ENCODE data around the gene SERPINB7. TPM values are rescaled to one million over a fixed set of nuclear protein-coding genes. Genes with fewer than 3 reads are reported as not detected.

Gene SERPINB7
- total and polyA plus RNA-seq, 2 of the 4 experiments (the other 2 are of a cell fraction), result 79.9 to 100 TPM

DNA sequence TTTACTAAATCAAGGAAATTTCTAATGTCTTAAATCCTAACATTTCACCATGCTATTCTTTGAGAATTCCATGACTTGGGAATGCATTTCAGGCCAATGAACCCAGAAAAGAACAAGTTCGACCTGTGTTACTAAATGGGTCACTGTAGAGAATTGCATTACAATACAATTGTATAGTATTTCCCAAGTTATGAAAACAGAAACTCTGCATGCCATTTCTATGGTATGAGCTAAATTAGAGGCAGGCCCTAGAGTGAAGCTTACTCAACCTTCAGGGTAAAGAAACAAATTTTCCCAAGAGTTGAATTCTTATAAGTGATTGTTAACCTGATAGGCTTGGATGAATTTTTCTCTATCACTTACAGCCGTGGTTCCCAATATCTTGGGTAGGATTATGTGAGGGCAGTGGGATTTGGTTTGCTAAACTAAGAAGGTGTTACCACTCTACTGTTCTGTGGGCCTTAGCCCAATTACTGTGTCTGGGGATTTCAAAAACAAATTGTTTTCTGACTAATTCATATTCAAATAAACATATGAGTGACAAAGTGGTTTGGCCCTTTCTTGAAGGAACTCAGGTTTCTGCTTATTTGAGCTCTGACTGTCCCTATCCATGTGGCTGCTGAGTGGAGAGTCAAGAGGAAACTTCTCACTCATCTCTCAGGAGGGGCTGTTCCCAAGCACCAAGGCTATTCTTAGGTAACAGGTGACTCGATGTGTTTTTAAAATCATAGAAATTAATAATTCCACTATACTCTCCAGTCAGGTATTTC is 11.2 kb upstream of the SERPINB7 start:
- ATAC-seq (ENCODE audit: low read depth), result peak; percentile 53
- no peak overlapping the region for H4K91ac ChIP-seq (ENCODE audit: insufficient read depth, low read depth, low read length)
- no peak overlapping the region for H2BK15ac ChIP-seq (ENCODE audit: low read depth, low read length)
- H2AK5ac ChIP-seq (ENCODE audit: low read depth, low read length), result no peak overlapping the region
- no peak overlapping the region for H2AFZ ChIP-seq (replicated peaks; ENCODE audit: low read length, poor library complexity)
- H3K9me1 ChIP-seq (ENCODE audit: insufficient read depth, low read length), result no peaks in the 10 kb centered on the region
- peak overlapping the region; percentile 82 for H2BK5ac ChIP-seq (ENCODE audit: low read depth, low read length, poor library complexity, severe bottlenecking)
- no peak overlapping the region for H3K23ac ChIP-seq (ENCODE audit: low read depth, low read length)
- in situ Hi-C loops (cut with MboI; ENCODE audit: low sequenced_read_pairs), result no loop called here
- POLR2A ChIA-PET (ENCODE audit: unreplicated experiment), result interaction anchor here (0.6 kb wide), 1 partner anchor 236 kb away, joined by 3 read pairs; no protein-coding TSS in a partner anchor
- peak; percentile 61 for DNase-seq
- no peak overlapping the region for H3K4me3 ChIP-seq (ENCODE audit: insufficient read depth, low read depth, low read length)
- peaks cover 2% of the 10 kb centered on the region; the same call in 1 of the 2 replicates for H3K4me1 ChIP-seq (ENCODE audit: control insufficient read depth, insufficient read depth, low read length)
- H3K9me3 ChIP-seq (ENCODE audit: control insufficient read depth, insufficient read depth, low read length), result peaks cover 7% of the 10 kb centered on the region
- no peak overlapping the region for H3K27ac ChIP-seq (ENCODE audit: insufficient read depth, low read length)
- no peaks in the 10 kb centered on the region for H4K20me1 ChIP-seq (ENCODE audit: insufficient read depth, low read length)
- H4K8ac ChIP-seq (ENCODE audit: low read depth in 2 of 2, low read length in 2 of 2), result no peak overlapping the region
- H2BK20ac ChIP-seq (ENCODE audit: low read depth, low read length), result no peak overlapping the region
- no peak overlapping the region for H3K9ac ChIP-seq (ENCODE audit: low read depth, low read length)
- H2AK9ac ChIP-seq (replicated peaks; ENCODE audit: low read depth, low read length, poor library complexity), result no peak overlapping the region
- no peaks in the 10 kb centered on the region for H3K27me3 ChIP-seq (ENCODE audit: control insufficient read depth, insufficient read depth, low read length)
- no peak overlapping the region for H3K4ac ChIP-seq (ENCODE audit: low read depth, low read length)
- H3K79me1 ChIP-seq (ENCODE audit: low read depth in 1 of 2, low read length in 2 of 2), result no peaks in the 10 kb centered on the region
- no peak overlapping the region for H4K5ac ChIP-seq (ENCODE audit: low read depth, low read length)
- peak overlapping the region; percentile 8; the same call in 1 of the 2 replicates for H3K4me2 ChIP-seq (ENCODE audit: low read depth, low read length)
- no peak overlapping the region for H3K56ac ChIP-seq (ENCODE audit: extremely low read depth, insufficient read depth, low read length)
- intact Hi-C loops (cut with micrococcal nuclease), result loop anchor here (5.0 kb wide), 1 partner anchor 68 kb away; no protein-coding TSS in a partner anchor
- CTCF ChIA-PET, result interaction anchor here (0.6 to 0.9 kb wide), 3 partner anchors 13 to 1065 kb away, joined by 3 to 4 read pairs (median 3); no protein-coding TSS in a partner anchor
- peak overlapping the region; percentile 25; the same call in 1 of the 2 replicates for H2BK120ac ChIP-seq (ENCODE audit: low read depth, low read length)
- no CpG with 5 or more reads among the region's 3 CpGs for WGBS, 2 experiments (ENCODE audit: extremely low coverage in 2 of 2, insufficient read length in 1 of 2)
- no TSS peak for BruUV-seq (replicated peaks)
- H3K14ac ChIP-seq (replicated peaks; ENCODE audit: low read depth, low read length), result no peak overlapping the region
- dilution Hi-C loops (cut with HindIII; ENCODE audit: low sequenced_read_pairs, unreplicated experiment), result no loop called here
- no peaks in the 10 kb centered on the region for H3K36me3 ChIP-seq (ENCODE audit: control insufficient read depth, insufficient read depth, low read length)
- TF ChIP-seq MXI1 (IDR thresholded peaks at IDR 0.05; ENCODE audit: borderline replicate concordance, low read depth, low read length), result no peak
- no peak for TF ChIP-seq SMC3 (IDR thresholded peaks at IDR 0.05; ENCODE audit: low read depth, low read length)
- TF ChIP-seq RAD21 (IDR thresholded peaks at IDR 0.05; ENCODE audit: low read length), result no peak
- no peak for TF ChIP-seq MAFK (IDR thresholded peaks at IDR 0.05; ENCODE audit: low read depth, low read length)
- TF ChIP-seq CTCF (conservative IDR thresholded peaks at IDR 0.05; ENCODE audit: low read depth, low read length), result no peak
- no peak; the same call in 1 of the 2 replicates for TF ChIP-seq CEBPB (IDR thresholded peaks at IDR 0.05; ENCODE audit: low read depth, low read length)
- no peak for TF ChIP-seq FOS (IDR thresholded peaks at IDR 0.05; ENCODE audit: low read depth, low read length)
- TF ChIP-seq BHLHE40 (IDR thresholded peaks at IDR 0.05; ENCODE audit: low read depth, low read length), result no peak
- peak overlapping the region; percentile 14; the same call in 1 of the 2 replicates for H3K18ac ChIP-seq (ENCODE audit: low read depth, low read length)
